GM19099 (cell line): ENCODE data around the gene ARHGAP22.

Experiments
- POLR2A ChIP-seq: IDR thresholded peaks from 3 replicates; pipeline ENCODE4 v1.6.1; 2011; ENCODE audit warnings: low read depth; ENCODE audit not compliant: insufficient read length; ENCODE audit errors: extremely low read depth

The ARHGAP22 gene

DNA sequence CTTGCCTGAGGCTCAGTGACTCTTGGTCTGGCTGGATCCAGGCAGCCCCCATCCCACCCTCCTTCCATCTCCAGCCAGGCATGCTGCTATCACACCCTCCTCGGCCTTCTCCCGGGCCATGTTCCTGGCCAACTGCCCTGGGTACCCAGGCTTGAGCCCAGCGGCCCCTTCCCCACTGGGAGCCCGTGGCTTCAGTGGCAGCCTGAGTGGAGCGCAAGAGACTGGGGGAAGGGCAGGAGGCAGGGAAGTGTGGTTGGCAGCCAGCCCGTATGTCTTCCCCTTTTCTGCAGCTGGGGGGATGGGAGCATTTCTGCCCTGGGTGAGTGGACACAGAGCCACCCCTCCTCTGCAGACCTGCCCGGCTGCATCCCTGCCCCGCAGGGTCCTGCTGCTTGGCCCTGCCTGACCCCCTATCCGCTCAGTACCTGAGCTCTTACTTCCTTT is 148.5 kb downstream of the ARHGAP22 start:
- TF ChIP-seq POLR2A: no peak

DNA sequence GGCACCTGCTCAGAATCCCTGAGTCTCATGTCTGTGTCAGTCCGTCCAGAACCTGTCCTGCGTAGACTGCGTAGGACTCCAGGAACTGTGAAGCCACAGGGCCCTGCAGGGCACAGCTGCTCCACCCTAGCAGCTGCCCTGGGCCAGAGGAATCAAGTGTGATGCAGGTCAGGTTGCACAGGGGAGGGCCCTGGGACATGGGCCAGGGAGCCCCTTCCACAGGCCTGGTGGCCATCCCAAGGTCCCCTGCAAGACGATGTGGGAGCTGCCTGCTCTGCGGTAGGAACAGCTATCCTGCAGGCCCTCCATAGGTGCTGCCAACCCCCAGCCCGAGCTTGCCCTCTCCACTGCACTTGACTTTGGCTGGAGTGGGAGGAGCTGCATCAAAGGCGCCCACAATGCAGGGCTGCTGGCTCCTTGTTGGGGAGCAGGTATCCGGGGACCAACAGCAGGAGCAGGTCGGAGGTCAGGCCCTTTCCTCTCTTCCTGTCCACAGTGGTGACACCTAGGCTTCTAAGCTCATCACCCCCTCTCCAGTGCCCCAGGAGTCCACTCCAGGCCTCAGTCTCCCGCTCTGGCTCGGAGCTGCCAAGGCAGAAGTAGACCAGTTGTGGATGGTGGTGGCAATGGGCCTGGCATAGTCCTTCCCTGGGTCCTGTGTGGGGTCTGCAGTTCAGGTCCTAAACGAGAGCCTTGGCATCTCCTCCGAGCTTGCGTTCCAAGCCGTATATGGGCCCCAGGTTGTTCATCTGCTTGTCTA is 149.3 kb downstream of the ARHGAP22 start:
- no peak for TF ChIP-seq POLR2A

DNA sequence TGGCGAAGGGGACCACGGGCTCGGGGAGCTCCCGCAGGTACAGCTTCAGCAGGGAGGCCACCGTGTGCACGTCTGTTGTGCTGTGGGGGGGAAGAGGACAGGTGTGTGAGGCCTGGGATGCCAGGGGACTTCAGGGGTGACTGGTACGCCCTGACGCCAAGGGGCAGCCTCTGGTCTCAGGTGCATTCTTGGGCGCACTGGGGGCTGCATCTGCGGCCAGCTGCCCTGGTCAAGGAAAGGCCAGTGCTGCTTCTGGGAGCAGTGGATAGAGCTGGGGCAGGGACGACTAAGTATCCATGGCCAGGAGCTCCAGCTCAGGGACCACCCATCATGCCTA is 149.8 kb downstream of the ARHGAP22 start:
- TF ChIP-seq POLR2A: no peak

DNA sequence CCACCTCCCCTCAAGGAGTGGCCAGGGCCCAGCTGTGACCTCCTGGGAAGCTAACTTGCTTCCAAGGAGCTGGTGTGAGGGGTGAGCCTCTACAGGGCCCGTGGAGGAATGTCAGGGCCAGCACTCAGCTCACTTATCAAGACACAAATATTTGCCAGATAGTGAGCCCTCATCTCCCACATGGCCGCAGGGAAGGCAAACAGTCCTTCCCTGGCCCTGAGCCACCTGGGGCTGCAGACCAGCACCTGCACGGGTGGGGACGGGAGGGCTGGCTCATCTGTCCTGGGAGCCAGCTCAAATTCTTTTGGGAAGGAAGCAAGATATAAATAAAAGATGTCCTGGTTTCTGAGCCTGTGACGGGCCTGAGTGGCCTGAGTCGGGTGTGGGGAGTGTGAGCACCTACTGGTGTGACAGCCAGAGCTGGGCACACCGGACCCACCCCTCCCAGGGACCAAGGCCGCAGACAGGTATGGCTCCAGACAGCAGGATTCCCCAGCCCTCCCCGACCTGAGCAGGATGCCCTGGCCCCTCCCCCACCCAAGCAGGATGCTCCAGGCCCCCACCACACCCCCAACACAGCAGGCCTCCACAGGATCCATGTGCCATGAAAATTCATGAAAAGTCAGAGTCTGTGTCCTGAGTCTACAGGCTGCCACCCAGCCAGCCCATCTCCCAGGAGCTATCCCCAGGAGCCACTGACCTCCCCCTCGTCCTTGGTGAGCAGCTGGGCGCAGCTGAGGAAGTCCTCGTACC is 150.4 kb downstream of the ARHGAP22 start:
- no peak for TF ChIP-seq POLR2A

DNA sequence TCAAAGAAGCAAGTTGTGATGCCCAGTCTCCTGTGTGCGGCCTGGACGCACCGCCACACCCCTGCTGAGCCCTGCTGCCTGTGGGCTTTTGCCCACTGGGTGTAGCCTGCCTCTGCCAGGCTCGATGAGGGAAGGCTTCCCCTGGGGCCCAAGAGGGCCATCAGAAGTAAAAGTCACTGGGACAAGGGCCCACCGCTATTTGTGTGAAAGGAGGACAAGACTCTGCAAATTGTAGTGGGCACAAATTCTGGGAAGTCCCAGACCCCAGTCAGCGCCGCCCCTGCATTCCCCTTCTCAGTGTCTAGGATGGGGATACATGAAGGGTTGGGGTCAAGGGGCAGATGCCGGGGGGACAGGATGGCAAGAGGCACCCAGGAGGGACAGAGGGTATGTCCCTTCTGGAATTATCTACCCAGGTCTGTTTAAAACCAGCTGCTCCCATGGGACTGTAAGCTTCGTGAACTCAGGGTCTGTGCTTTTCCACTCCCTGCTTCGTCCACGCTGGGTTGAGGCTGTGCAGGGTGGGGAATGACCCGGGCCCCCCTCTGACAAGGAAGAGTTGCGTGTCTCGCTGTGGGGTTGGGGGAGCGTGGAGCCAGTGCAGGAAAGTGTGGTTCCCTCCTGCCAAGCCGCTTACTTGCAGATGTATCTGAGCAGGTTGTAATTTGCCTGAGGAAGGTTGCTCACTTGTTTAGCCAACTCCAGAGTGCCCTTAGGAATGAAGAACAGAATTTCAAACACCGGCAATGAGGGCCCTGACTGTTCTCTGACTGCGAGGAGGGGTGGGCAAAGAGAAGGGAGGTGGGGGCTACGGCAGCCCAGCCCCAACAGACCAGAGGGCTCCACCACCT is 151.2 kb downstream of the ARHGAP22 start:
- no peak for TF ChIP-seq POLR2A

DNA sequence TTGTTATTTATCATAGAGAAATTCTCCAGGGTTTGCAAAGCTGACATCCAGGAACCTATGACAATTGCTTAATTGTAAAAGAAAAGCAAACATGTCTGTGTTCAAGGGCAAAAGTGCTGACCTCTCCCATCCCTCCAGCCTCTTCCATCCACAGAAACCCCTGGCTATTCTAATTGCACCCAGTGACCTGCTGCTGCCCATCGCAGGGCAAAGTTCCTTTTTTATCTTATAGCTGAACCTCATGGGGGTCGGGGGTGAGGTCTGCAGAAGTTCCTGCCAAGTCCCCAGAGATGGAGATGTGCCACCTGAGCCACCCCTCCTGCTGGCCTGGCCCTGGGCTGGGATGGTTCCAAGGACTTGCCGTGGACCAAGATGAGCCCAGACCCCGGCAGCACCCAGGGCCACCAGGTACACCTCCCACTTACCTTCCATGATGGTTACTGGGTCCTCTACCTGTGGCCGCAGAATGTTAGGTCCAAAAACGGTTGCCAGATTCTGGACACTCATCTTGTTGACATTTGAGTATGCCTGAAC is 151.9 kb downstream of the ARHGAP22 start:
- no peak for TF ChIP-seq POLR2A

DNA sequence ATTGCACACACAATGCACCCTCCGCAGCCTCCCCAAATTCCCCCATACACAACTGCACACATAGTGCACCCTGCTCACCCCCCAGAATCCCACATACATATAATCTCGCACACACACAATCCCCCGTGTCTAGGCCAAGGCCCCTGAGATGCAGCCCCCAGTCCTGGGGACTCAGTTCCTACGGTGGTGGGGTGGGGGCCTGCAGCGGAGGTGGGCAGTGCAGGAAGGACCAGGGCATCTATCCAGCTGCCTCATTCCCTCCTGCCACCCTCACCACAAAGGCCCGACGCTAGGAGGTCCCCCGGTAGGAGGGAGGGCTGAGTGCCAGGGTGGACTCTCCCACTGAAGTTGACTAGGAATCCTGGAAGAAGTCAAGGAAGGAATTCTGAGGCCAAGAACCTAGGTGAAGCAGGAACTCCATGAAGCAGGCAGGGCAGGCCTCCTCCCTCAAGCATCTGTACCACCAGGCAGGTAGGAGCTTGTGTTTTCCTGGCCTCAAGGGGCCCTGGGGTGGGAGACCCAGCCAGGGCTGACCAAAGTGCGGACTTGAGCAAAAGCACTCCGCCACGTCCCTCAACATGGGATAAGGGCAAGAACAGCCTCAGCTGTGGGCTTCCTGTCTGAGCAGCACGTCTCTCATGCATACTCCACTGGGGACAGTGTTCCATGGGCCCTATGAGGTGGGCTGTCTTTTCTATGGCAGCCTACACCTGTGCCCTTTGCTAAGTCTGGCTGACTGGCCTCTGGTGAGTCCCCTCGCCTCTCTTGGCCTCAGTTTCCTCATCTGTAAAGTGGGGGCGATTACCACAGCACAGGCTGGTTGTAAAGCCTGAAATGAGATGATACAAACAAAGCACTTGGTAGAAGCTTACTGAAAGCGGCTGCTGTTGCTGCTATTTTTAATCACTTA is 152.6 kb downstream of the ARHGAP22 start:
- no peak for TF ChIP-seq POLR2A

DNA sequence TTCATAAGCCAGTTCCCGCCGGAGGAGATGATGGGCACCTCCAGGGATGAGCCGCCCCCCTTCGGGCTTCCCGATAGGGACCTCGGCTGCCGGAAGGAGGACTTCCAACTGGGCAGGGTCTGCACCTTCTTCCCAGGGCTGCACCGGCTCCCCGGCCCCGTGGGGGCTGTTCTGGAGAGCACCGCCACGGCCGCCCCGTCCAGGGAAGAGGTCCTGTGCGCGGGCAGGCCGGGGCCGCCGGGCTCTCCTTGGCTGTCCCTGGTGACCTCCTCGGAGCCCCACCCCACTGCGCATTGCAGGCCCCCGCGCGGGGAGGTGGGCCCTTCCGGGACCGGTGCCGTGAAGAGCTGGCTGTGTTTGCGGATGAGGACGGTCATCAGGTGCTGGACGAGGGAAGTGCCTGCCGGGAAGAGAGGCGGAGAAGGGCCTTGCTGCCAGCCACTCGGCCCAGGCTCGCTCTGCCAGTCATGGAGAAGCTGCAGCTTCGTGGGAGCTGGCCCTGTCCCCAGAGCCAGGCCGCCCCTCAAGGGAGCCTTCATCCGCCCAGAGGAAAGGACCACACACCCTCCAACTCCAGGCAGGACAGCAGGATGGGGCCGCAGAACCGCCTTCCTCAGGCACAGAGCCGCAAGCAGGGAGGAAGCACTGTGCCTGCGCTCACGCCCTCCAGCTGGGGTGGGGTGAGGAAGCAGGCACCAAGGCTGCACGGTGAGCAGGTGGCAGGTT is 154.0 kb downstream of the ARHGAP22 start:
- TF ChIP-seq POLR2A: no peak

DNA sequence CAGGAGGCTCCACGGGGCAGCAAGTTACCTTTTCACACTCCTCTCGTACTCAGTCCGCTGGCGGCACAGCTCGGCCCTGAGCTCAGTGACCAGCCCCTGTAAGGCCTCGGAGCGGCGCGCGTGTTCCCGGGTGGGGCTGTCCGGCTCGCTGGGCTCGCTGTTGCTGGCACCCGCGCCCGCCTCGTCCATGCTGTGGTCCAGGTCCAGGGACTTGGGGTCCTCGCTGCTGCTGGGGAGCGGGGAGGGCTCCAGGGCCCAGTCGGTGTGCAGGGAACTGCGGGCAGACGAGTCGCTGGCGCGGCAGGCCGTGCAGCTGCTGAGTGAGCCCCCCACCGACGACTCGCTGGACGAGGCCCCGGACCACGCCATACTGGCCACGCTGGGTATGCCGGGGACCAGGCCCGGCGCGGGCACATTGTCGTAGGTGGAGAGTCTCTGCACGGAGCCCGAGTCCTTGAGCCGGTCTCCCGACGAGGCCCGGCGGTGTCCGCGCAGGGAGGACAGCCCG is 154.6 kb downstream of the ARHGAP22 start:
- TF ChIP-seq POLR2A: no peak

DNA sequence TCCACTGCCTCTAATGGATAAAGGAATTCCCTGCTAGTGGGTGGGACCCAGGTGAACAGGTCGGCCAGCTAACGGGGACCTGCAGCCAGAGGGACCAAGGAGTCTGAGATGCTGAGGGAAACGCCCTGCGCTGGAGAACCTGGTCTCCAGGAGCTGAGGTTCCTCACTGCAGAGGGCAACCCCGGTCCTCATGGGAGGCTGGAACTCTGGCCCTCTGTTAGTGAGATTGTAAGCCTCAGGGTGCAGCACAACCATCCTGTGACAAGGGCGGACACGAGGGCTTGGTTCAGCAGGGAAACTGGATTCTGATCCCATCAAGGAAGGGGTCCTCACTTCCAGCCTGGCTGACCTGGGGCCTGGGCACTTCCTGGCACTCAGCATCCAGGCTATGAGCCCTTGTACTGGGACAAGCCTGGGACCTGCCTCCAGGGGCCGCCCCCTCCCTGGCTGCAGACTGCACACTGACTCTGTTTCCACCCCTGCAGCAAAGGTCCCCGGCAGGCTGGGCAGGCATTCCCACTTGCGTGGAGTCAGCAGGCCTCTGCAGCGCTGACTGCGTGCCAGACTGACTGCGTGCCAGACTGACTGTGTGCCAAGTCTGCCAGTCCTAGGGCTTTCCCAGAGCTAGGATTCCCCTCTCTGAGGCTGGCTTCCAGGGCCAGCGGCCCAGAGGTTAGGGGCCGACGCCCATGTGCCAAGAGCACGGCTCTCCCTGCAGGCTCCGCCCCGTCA is 155.2 kb downstream of the ARHGAP22 start:
- no peak for TF ChIP-seq POLR2A

DNA sequence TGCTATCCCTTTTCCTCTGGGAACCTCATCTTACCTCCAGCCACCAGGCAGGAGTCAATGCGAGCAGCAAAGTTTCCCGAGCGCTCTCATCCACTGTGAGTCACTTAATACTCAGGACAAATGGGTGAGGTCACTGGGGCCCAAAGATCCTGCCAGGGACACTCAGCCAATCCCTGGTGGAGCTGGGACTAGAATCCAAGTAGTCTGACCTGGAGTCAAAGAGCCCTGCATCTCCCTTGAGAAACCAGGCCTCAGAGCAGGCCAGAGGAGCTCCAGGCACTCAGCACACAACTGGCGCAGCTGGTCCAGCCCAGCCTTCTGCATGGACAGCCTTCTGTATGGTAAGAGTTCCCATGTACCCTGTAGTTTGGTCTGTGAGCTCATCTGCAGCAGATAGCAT is 156.1 kb downstream of the ARHGAP22 start:
- TF ChIP-seq POLR2A: no peak

DNA sequence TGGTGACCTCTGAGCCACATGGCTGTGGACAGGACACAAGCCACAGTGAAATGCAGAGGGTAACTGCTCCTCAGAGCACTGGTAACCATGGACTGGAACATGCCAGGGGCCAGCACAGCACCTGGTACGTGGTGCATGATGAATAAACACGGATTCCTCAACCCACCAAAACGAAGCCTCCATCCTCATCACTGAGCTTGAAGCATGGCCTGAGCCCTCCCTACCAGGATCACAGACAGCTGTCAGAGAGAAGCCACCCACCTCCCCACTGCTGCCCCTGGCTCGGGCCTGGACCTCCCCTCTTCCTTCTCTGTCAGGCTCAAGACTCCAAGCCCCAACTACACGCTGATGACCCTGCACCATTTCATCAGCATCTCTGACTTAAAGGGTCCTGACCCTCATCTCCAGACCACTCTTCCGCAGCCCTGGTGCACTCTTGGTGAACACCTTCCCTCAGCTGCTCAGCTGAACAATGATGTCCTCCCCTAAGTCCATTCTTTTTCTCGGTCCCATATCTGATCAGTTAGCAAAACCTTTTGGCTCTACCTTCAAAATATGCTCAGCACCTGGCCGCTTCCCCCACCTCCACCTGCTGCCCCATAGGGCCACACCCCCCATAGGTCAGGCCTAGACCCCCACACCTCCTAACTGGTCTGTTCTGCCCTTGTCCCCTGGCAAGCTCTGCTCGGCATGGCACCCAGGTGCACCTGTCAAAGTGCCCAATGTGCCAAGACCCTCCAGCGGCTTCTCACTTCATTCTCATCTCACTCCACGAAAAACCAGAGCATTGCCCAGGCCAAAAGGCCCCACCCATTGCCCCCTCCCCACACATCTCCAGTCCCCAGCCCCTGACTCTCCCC is 157.3 kb downstream of the ARHGAP22 start:
- no peak for TF ChIP-seq POLR2A

DNA sequence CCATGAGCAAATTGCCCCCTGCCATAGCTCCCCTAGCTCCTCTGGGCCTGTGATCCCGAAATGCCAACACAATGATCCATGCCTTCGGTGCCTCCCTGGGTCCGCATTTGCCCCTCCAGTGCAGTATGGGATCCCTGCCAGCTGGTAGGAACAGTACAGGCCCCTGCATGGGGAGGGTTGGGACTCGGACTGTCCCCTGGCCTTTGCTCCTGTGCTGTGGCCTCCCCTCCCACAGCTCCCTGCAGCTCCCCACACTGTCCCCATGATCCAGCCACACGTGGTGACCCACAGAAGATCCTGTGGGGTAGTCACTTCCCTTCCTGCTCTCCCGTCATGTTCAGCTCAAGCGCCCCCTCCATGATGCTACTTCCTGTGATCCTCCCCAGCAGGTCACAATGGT is 158.1 kb downstream of the ARHGAP22 start:
- no peak for TF ChIP-seq POLR2A
